HG03064 (cell line): ENCODE results near the gene KLK3.
A peak's percentile ranks its signal among the peaks of the same experiment; 100 is the strongest.
"Not testable (repeated sequence)": the region's sequence is repeated elsewhere in the genome, so short reads cannot be mapped to it uniquely, and the experiment has no call there.

Experiments
- ATAC-seq: cut with Tn5 transposase; IDR thresholded peaks from one replicate; pipeline ENCODE4 v1.9.1; 2021; ENCODE audit warnings: low read depth; ENCODE audit not compliant: unreplicated experiment

The KLK3 gene

DNA sequence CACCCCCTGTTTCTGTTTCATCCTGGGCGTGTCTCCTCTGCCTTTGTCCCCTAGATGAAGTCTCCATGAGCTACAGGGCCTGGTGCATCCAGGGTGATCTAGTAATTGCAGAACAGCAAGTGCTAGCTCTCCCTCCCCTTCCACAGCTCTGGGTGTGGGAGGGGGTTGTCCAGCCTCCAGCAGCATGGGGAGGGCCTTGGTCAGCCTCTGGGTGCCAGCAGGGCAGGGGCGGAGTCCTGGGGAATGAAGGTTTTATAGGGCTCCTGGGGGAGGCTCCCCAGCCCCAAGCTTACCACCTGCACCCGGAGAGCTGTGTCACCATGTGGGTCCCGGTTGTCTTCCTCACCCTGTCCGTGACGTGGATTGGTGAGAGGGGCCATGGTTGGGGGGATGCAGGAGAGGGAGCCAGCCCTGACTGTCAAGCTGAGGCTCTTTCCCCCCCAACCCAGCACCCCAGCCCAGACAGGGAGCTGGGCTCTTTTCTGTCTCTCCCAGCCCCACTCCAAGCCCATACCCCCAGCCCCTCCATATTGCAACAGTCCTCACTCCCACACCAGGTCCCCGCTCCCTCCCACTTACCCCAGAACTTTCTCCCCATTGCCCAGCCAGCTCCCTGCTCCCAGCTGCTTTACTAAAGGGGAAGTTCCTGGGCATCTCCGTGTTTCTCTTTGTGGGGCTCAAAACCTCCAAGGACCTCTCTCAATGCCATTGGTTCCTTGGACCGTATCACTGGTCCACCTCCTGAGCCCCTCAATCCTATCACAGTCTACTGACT lies at the start of gene KLK3:
TSS of gene KLK3 (plus strand) at position 280 of the 775 bp plus-strand sequence. CDS start at position 321, 41 bp downstream.
- no peak for ATAC-seq

DNA sequence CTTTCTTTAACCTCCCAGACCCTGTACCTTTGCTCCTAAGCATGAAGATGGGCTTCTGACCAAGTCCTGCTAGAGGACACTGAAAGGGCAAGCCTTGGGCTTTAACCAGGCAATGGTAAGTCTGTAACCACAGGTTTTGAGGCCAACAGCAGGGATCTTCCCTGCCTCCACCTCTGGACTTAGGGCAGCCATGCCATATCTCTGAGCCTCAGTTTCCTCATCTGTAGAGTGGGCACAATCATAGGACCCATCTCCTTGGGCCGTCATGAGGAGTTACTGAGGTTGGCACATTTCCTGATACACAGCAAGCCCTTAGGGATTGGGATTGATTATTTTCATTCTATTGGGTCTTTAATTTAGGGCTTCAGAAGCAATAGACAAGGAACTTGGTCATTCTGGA lies 45.9 kb upstream of the KLK3 start:
- ATAC-seq: no peak

DNA sequence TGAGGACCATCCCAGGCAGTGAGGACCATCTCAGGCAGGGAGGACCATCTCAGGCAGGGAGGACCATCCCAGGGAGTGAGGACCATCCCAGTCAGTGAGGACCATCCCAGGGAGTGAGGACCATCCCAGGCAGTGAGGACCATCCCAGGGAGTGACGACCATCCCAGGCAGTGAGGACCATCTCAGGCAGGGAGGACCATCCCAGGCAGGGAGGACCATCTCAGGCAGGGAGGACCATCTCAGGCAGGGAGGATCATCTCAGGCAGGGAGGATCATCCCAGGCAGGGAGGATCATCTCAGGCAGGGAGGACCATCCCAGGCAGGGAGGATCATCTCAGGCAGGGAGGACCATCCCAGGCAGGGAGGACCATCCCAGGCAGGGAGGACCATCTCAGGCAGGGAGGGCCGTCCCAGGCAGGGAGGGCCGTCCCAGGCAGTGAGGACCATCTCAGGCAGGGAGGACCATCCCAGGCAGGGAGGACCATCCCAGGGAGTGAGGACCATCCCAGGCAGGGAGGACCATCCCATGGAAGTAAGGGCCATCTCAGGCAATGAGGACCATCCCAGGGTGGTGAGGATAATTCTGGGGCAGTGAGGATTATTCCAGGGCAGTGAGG lies 43.0 kb upstream of the KLK3 start:
- ATAC-seq: not testable (repeated sequence)

DNA sequence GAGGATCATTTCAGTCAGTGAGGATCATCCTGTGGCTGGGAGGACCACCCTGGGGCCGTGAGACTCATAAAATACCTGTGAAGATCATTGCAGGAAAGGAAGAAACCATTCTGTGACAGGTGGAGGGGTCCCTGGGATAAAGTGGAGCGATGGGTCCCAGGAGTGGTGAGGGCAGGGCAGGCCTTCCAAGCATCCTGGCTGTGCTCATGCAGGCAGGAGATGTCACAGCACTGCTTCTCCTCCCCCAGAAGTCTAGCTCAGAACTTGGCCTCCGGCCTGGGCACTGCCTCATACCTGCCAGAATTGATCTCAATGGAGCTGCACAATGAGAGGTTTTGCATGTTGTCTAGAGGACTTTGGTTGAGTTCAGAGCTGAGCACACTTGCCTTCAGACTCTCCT lies 42.2 kb upstream of the KLK3 start:
- ATAC-seq: no peak

DNA sequence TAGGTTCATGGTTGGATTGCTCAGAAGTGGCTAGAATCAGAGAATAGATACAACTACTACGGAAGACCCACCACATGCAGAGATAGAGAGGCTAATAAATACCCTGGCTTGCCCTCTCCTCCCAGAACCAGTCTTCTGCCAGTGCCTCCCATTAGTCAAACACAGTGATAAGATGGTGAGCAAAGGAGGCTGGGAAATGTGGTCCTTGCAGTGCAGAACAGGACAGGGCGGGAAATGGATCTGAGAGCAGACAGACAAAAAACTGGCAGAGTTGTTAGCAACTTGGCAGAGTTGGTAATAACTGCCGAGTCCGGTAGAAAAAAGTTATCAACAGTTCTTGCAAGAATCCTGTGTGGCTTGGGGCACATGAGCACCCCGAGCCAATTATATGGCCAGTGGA lies 39.8 kb upstream of the KLK3 start:
- no peak for ATAC-seq

DNA sequence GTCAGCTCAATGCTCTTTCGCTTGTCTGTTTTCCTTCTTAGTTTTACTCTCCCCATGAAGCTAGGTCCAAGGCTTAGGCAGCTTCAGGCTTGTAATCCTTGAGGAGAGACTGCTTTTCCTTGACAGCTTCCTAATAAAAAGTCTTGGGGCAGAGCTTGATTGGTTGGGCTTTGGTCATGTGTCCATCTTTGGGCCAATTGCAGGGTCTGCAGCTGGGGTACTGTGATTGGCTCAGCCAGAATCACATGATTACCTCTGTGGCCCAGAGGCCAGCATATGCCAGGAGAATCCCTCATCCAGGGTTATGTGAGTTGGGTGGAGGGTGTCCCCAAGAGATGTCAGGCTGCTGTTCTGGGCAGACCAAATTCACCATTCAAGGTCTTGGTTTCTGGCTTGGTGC lies 39.3 kb upstream of the KLK3 start:
- no peak for ATAC-seq

DNA sequence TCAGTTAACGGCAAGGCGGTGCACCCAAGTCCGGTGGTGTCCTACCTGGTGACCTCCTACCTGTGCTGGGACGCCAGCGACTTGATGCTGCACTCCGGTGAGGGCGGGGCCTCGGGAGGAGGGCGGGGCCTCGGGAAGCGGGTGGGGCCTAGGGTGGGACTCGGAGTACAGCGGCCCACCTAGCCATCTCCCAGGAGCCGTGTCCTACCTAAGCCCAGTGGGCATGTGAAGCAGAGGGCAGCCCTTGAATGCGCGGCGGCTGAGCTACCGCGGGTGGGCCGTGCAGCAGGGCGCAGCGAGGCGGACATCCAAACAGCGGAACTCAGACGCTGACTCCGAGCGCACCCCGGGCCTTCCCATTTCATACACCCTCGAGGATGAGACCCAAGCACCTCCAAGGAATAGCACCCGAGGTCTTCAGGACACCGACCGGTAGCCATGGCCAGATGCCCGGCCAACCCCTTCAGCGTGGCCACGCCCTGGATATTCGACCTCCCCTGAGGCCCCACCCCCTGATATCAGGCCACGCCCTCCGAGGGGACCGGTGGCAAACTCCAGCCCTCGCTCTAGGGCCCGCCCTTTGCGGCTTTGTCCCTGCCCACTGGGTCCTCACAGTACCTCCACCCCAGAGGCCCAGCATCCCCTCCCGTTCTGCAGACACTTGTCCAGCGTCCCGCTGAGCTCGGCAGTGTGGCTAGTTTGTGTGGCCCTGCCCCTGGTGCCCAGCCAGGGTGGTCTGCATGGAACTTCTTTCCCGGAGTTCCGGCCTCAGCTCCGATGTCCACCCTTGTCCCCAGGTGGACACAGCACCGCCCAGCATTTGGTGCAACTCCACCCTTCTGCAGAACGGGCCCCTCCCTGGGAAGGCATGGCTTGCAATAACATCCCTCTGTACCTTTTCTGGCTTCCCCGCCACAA lies 36.5 kb upstream of the KLK3 start:
- ATAC-seq: peak; percentile 57

DNA sequence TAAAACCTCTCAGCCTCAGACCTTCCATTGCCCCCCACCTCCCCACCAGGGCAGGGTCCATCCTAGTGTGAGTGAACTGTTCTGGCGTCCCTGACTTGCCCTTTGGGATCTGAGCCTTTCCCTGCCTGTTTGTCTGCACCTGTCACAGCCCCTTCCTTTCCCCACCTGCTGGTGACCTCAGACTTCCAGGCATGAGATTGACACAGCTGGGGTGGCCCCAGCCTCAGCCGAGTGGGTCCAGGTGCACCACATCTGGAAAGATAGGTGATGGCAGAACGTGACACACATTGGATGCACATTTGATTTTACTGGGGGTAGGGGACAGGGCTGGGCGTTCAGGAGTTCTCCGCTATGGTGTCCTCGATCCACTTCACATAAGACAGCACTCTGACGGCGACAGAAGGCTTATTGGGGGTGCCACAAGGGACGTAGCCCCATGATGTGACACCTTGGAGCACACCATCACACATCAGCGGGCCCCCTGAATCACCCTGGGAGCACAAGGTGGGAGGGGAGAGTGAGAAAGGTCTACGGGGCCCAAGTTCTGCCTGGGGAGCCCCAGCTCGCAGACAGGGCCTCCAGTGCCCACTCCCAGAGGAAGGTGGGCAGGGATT lies 35.7 kb upstream of the KLK3 start:
- no peak for ATAC-seq

DNA sequence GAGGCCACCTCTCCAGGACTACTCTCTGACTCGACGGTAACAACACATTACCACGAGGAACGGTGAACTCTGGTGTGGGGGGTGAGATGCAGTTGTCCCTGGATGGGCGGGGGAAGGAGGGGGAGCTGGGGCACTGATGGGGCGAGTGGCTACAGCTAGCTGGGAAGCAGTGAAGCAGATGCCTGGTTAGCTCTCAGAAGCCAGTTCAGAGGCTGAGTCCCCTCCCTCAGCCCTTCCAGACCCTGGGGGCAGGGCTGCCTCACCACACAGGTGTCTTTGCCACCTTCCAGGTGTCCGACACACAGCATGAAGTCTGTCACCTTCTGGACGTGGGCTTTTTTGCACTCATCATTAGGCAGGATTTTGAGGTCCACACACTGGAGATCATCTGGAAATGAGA lies 35.1 kb upstream of the KLK3 start:
- ATAC-seq: no peak

DNA sequence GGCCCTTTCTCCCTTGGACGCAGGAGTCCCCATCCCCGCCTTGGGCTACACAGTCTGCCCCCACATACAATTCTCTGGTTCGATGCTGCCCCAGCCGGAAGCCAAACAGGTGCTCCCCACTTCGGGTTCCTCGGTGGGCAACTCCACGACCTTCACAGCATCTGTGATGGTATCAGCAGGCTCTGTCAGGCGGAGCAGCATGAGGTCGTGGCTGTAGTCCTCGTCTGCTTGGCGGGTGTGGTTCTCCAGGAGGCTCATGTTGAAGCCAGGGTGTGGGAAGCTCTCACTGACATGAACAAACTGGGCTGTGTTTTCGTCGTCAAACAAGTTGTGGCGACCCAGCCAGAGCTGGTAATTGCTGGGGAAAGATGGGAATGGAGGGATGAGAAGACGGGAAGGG lies 34.6 kb upstream of the KLK3 start:
- no peak for ATAC-seq

DNA sequence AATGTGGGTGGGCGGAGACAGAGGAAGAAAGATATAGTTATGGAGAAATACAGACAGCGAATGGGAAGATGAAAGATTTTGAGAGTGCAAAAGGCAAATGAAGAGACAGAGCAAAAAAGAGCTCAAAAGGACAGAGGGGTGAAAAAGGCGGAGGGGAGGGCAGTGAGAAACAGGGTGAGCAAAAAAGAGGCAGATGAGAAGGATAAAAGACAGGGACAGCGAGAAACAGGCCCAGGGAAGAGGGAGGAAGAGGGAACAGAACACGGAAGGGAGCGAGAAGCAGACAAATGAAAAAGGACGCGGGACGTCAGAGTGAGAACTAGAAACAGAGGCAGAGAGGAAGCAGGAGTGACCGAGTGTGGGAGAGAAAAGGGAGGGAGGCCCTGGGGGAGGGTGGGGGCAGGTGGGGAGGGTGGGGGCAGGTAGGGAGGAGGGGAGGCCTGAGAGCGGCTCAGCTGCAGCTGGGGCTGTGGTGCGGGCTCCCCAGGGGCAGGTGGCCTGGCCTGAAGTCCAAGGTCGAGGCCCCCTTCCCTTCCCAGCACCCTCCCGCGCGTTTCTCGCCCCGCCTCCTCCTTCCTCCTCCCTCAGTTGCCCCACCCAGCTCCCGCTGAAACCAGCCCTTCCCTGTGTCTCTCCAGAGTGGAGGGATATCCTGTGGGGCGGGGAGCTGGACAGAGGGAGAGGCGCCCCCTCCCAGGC lies 34.0 kb upstream of the KLK3 start:
- no peak for ATAC-seq

DNA sequence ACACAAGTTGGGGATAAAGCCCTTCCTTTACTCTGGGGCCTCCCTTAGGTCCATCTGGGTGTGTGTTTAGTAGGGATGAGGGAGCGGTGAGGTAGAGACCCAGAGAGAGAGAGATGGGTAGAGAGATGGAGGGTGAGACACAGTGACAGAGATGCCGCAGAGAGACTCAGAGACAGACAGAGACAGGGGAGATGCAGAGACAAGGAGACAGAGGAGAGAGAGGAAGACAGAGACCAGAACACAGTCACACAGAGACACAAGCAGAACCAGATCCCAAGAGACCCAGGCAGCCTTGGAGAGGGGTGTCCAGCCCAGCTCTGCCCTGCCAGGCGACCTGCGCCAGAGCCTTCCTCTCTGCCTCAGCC lies 33.5 kb upstream of the KLK3 start:
- no peak for ATAC-seq

DNA sequence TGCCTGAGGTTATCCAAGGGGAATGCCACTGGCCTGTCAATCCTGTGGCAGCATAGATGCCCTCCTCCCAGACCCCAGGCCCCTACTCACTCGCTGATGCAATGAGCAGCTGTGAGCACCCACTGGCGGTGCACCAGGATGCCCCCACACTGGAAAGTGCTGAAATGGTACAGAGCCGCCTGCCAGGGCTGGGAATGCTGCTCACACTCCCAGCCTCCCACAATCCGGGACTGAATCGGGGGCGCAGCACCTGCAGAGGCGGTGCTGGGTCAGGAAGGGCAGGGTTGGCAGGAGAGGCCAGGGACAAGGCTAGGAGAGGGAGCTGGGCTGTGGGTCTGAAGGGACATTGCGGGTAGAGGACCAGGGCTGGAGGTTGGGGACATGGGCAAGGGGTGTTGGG lies 33.1 kb upstream of the KLK3 start:
- ATAC-seq: no peak

DNA sequence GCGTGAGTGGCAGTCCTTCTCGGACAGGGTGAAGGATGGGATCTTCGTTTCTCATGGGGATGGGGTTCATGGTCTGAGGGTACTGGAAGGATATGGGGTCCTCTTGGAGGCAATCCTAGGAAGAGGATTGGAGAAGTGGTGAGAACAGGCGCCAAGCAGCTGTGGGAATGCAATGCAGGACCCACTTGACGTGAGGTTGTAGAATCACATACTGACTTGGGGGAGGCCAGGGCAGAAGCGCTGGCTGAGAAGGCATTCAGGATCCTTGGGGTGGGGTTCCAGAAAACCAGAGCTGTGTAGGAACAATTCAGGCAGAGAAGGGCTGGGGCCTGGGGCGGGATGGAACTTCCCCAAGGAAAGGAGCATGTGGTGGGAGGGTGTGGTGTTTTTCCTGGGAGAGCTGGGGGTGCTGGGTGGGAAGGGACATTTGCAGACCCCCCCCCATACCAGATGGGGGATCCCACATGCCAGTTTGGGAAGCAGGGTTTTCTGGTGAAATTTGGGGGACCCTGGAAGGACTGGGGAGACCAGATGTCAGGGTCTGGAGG lies 32.0 kb upstream of the KLK3 start:
- ATAC-seq: no peak

DNA sequence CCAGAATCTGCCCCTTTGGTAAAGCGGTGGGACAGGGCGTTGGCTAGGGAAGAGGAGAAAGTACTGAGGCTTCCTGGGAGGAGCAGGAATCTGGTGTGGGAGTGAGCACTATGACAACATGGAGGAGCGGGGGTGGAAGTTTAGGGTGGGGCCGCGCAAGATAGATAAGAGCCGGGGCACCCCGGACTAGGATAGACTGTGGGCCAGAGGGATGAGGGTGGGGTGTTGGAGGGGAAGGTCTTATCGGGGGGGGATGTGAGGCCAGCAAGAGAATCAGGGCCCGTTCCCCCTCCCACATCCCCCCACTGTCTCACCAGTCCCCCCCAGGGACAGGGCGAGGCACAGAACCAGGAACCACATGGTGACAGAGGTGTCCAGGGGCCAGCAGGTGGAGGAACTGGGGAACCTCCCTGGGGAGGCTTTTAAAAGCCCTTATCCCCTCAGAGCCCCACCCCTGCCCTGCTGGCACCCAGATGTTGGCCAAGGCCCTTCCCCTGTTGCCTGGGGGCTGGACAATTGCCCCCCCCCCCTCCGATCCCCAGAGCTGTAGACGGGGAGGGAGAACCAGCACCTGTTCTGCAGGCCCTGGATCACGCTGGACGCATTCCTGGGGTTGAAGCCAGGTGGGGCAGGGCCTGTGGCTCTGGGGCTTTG lies 31.2 kb upstream of the KLK3 start, which contains the start of gene KLK1:
TSS of gene KLK1 (minus strand) at position 399 of the 654 bp plus-strand sequence. CDS start at position 360, 39 bp downstream.
- no peak for ATAC-seq

DNA sequence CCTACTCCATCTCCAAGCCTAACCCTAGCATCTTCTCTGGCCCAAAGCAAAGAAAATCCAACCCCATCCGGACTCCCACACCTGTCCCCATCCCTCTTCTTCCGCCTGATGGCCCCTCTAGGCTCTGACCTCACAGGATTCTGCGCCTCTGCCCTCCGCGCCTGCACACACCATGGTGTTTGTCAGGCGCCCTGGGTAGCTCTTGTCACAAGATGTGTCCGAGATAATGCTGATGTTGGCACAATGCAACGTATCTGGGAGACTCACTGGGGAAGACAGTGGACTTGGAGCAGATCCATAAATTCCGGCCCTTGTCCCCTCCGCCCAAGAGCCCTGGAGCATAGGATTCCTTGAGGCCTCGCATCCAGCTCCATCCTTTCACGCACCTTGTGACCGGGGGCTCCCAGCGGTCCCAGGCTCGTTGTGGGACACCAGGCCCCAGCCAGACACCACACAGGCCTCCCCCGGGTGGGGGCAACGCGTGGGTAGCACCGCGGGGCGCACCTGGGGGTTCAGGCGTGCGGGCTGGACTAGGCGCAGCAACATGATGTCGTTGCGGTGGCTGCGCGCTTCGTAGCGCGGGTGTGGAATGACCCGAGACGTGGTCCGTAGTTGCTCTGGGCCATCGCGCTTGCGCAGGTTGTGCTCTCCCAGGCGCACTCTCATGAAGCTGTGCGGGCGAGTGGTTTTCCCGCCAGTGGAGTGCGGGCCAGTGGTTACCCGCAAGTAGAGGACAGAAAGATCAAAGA lies 28.0 kb upstream of the KLK3 start:
- no peak for ATAC-seq

DNA sequence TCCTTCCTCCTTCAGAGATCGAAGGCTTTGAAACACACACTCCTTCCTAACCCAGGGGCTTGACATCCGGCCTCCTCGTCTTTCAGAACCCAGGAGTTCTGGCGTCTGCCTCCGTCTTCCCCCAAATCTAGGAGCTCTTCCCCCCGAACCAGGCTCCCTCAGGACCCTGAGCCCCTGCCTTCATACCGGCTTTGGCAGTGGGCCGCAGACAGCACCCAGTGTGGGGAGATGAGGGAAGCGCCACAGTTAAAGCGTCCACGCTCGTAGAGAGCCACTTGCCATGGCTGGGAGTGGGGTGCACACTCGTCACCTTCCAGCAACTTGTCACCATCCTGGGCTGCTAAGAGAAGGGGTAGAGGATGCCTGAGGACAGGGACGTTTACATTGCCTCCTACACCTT lies 27.2 kb upstream of the KLK3 start:
- no peak for ATAC-seq

DNA sequence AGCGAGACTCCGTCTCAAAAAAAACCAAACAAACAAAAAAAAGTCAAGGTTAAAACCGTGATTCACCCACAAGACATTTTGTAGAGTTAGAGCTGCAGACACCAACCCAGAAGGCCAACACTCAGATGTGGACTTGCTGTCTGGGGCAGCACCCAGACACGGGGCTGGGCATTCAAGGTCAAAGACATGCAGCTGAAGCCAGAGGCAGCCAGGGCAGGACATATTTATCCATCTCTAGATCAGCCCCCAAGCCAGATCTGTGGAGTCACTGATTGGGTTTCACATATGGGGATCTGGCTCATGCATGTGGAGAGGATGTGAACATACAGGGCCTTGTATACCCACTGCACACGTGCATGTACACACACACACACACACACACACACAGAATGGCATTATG lies 24.9 kb upstream of the KLK3 start:
- no peak for ATAC-seq
